Activated effector memory CD4-positive, alpha-beta T cell treated with Interleukin-2 at 50 U/mL for 16 hours (primary cell): ENCODE measurements around the gene APMAP.
A peak's percentile ranks its signal among the peaks of the same experiment; 100 is the strongest.
"Not testable (repeated sequence)": the region's sequence is repeated elsewhere in the genome, so short reads cannot be mapped to it uniquely, and the experiment has no call there.

Experiments used
- DNase-seq: peaks from one replicate; pipeline ENCODE4 v3.0.0-alpha.2; 2020

APMAP gene

DNA sequence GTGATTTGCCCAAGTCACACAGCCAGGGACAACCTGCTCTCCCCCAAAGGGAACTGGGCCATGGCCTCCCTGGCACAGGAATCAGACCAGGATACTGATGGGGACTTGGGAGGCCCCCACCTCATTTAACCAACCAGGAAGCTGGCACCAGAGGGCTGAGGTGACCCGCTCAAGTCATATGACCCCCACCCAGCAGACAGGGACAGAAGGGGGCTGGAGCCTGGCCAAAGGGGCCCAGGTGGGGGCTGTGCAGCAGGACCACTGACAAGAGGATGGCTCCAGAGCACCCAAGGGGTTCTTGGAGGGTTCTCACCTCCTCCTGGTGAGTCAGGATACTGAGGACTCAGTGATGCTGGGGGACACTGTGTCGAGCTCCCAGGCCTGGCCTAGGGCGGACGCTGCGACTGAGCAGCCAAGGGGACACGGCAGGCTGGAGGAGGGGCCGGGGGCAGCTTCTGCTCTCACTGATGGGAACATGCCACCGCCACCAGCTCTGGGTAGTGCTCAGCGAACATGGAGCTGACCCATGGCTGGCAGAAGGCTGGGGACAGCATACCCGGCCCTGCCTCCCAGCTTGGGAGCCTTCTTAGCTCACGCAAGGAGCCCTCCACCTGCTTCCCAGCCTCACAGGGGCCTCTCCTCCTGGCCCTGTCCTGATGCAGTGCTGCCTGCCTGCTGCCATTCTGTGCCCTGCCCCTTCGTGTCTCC is 42.3 kb downstream of the APMAP start:
- no peak for DNase-seq

DNA sequence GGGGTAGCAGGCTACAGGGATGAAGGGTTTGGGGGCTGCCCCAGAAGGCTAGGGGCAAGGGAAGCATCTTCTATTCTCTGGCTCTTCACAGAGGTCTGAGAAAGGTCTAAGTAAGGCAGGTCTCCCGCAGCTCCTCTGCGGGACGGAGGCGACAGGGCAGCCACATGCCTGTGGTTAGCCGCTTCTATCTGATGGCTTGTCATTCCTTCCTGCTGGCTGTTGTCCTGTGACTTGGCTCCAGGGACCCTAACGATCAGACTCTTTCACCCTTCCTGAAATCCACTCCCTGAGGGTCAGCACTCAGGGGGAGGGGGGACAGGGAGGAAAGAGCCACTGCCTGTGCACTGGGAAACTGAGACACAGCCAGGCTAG is 42.8 kb downstream of the APMAP start:
- no peak for DNase-seq

- DNase-seq: peak; percentile 79
Measured at GRCh38 chr20:24948939-24949679, 43.4 kb downstream of the APMAP start, which contains the start of gene CST7. Gene CST7, plus strand, starts transcription at chr20:24949269. Its CDS starts 237 bp downstream, at chr20:24949506.

- DNase-seq: not testable (repeated sequence)
Measured at GRCh38 chr20:24948396-24948938, 44.1 kb downstream of the APMAP start.

- DNase-seq: not testable (repeated sequence)
Measured at GRCh38 chr20:24946376-24946775, 46.2 kb downstream of the APMAP start.

DNA sequence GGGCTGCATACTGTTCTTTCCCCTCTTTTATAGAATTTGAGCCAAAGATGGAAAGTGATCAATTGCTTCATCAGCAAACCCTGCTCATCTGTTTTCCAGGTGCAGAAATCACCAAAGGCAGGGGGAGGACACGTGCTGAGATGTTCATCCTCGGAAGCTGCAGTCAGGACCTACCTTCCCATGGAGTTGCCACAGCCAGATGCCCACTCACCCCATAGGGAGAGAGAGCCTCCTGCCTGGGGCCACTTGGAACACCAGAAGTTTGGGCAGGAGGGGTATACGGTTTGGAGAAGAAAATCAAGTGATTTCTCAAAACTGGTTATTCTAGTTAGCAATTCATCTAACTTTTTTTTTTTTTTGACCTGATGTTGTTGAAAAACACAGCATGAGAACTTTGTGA is 48.8 kb downstream of the APMAP start:
- DNase-seq: no peak

GRCh38 chr20:24943196-24943595 is 49.4 kb downstream of the APMAP start:
- DNase-seq: no peak

GRCh38 chr20:24942679-24943078 is 49.9 kb downstream of the APMAP start:
- DNase-seq: no peak

GRCh38 chr20:24939036-24939435 is 53.5 kb downstream of the APMAP start:
- DNase-seq: no peak

DNA sequence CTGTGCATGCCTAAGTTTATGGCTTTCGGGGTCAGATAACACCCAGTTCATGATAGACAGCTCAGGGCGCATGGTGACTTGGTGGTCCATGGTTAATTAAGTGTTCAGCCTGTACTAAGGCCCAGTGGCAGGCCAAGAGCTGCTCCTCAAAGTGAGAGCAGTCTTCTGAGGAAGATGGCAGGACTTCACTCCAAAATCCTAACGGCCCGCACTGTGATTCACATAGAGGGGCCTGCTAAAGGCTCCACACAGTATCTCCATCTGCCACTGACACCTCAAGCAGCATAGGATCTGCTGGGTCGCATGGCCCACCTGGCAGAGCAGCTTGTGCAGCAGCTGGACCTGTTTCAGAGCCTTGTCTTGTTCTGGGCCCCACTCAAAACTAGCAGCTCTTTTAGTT is 54.1 kb downstream of the APMAP start:
- DNase-seq: no peak

GRCh38 chr20:24937579-24937978 is 55.0 kb downstream of the APMAP start:
- DNase-seq: no peak

DNA sequence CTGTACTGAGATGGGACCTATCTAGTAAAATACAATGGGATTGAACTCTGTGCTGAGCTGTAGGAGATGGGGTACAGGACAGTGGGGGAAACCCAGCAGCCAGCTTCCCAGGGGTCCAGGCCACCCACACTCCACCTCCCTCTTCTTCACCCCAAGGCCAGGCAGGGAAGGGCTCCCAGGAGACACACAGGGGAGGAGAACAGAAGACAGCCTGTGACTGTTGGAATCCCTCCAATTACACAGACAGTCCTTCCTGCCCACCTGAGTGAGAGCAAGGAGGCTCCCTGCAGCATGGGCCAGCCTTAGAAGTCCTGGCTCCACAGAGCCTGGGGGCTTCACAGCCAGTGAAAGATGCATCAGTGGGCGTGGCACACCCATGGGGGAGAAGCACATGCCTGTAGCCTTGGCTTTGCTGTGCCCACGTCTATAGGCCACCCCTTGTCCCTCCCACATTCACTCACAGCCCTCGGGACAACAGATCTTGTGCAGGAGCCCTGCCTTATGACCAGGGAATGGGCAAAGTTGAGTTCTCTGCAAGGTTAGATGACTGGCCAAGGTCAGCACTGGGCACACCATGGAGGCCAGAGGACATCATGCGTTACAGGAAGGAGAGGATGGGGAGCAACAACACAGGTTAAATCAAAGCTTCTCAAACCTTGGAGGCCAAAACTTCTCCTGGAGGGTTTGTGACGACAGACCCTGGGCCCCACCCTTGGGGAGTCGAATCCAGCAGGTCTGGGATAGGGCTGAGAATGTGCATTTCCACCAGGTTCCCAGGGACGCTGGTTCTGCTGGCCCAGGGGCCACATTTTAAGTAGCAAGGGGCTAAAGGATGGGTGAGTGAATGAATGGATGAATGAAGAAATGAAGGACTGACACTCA is 55.8 kb downstream of the APMAP start:
- no peak for DNase-seq

GRCh38 chr20:24935766-24936525 is 56.6 kb downstream of the APMAP start:
- DNase-seq: no peak

GRCh38 chr20:24935140-24935539 is 57.4 kb downstream of the APMAP start:
- DNase-seq: no peak

DNA sequence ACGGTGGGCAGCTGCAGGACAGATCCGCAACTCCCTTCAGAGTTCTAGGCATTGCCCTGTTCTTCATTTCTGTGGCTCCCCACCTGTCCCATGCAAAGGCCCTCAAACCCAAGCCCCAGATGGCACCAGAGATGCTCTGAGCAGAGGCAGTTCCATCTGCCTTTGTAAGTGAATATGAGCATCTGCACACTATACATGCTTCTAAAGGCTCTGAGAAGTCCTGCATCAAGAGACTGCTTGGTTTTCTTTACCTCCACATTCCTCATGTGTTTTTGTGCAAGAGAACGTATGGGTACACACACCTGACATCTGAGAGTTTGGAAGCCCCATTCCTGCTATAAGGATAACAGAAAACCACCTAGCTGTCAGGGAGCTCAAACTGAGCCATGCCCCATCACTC is 57.8 kb downstream of the APMAP start:
- no peak for DNase-seq

- DNase-seq: no peak
Measured at GRCh38 chr20:24934101-24934661, 58.4 kb downstream of the APMAP start.

GRCh38 chr20:24933266-24933908 is 59.2 kb downstream of the APMAP start:
- no peak for DNase-seq

DNA sequence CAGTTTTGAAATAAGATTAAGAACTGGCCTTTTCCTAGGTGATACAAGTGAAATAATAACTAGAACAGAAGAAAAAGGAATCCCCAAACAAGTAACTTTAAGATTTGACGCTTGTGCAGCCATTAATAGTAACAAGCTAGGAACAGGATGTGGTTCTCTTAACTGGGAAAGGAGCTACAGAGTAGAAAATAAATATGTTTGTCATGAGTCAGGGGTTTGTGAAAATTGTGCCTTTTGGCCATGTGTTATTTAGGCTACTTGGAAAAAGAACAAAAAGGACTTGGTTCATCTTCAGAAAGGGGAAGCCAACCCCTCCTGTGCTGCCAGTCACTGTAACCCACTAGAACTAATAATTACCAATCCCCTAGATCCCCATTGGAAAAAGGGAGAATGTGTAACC is 60.7 kb downstream of the APMAP start:
- DNase-seq: not testable (repeated sequence)

- not testable (repeated sequence) for DNase-seq
Measured at GRCh38 chr20:24930724-24931688, 61.5 kb downstream of the APMAP start.
